Activated CD4-positive, alpha-beta T cell treated with anti-CD3 and anti-CD28 coated beads, Interleukin-10, Interleukin-2, amounts not matched to agents 100 ng/mL and 50 ng/mL, durations not matched to agents 16 hours and 8 hours (primary cell): Measurements from ENCODE around the gene CCDC192.
A peak's percentile ranks its signal among the peaks of the same experiment; 100 is the strongest.

Source experiments
- DNase-seq: peaks from one replicate; pipeline ENCODE4 v3.0.0-alpha.2; 2020

The CCDC192 gene

GRCh38 chr5:127892467-127893207 lies 189.4 kb downstream of the CCDC192 start:
- DNase-seq = peak; percentile 8

- no peak for DNase-seq
Measured at GRCh38 chr5:127893232-127893631, 190.0 kb downstream of the CCDC192 start.

- no peak for DNase-seq
Measured at GRCh38 chr5:127894461-127894860, 191.3 kb downstream of the CCDC192 start.

- peak; percentile 57 for DNase-seq
Measured at GRCh38 chr5:127898551-127899213, 195.5 kb downstream of the CCDC192 start.

- DNase-seq = no peak
Measured at GRCh38 chr5:127899214-127899610, 196.0 kb downstream of the CCDC192 start.

- no peak for DNase-seq
Measured at GRCh38 chr5:127906562-127907204, 203.5 kb downstream of the CCDC192 start.

- DNase-seq = no peak
Measured at GRCh38 chr5:127907907-127908306, 204.7 kb downstream of the CCDC192 start.

- peak; percentile 19 for DNase-seq
Measured at GRCh38 chr5:127909066-127909465, 205.9 kb downstream of the CCDC192 start.

GRCh38 chr5:127909821-127910220 lies 206.6 kb downstream of the CCDC192 start:
- no peak for DNase-seq

- DNase-seq = no peak
Measured at GRCh38 chr5:127910307-127910956, 207.2 kb downstream of the CCDC192 start.

GRCh38 chr5:127911619-127912018 lies 208.4 kb downstream of the CCDC192 start:
- DNase-seq = no peak

- no peak for DNase-seq
Measured at GRCh38 chr5:127912411-127912810, 209.2 kb downstream of the CCDC192 start.

- DNase-seq = no peak
Measured at GRCh38 chr5:127916885-127917573, 213.8 kb downstream of the CCDC192 start.

- DNase-seq = no peak
Measured at GRCh38 chr5:127919006-127919796, 216.0 kb downstream of the CCDC192 start.

GRCh38 chr5:127919818-127920217 lies 216.6 kb downstream of the CCDC192 start:
- no peak for DNase-seq

GRCh38 chr5:127920936-127921335 lies 217.7 kb downstream of the CCDC192 start:
- DNase-seq = no peak

GRCh38 chr5:127922603-127923002 lies 219.4 kb downstream of the CCDC192 start:
- DNase-seq = no peak

- DNase-seq = no peak
Measured at GRCh38 chr5:127923804-127924570, 220.8 kb downstream of the CCDC192 start.

GRCh38 chr5:127924606-127925005 lies 221.4 kb downstream of the CCDC192 start:
- DNase-seq = no peak

- DNase-seq = no peak
Measured at GRCh38 chr5:127925916-127926315, 222.7 kb downstream of the CCDC192 start.

- DNase-seq = no peak
Measured at GRCh38 chr5:127926974-127927373, 223.8 kb downstream of the CCDC192 start.
